Effector memory CD4-positive, alpha-beta T cell (primary cell): ENCODE measurements around the gene MEGF6.

Experiments used
- DNase-seq, 3 donors: peaks; one replicate each; pipeline ENCODE4 v3.0.0-alpha.2; 2020
- H3K27ac ChIP-seq: 2 replicates; pipeline ENCODE4 v1.7.0; 2013; ENCODE audit warnings: mild to moderate bottlenecking, low read length, moderate library complexity; ENCODE audit not compliant: insufficient read depth, poor library complexity, severe bottlenecking
- H3K27me3 ChIP-seq: replicated peaks from 2 replicates; pipeline ENCODE4 v1.7.0; 2013; ENCODE audit warnings: mild to moderate bottlenecking, low read length; ENCODE audit not compliant: insufficient read depth, control insufficient read depth, poor library complexity, severe bottlenecking
- H3K36me3 ChIP-seq: 2 replicates; pipeline ENCODE4 v1.7.0; 2013; ENCODE audit warnings: mild to moderate bottlenecking, low read length, moderate library complexity; ENCODE audit not compliant: control insufficient read depth, insufficient read depth
- H3K4me1 ChIP-seq: 2 replicates; pipeline ENCODE4 v1.7.0; 2013; ENCODE audit warnings: low read length, mild to moderate bottlenecking; ENCODE audit not compliant: control insufficient read depth, insufficient read depth, poor library complexity, severe bottlenecking
- H3K4me3 ChIP-seq: 2 replicates; pipeline ENCODE4 v1.7.0; 2013; ENCODE audit warnings: low read length, low read depth, mild to moderate bottlenecking; ENCODE audit not compliant: insufficient read depth, poor library complexity, severe bottlenecking
- H3K9me3 ChIP-seq: 2 replicates; pipeline ENCODE4 v1.7.0; 2013; ENCODE audit warnings: mild to moderate bottlenecking, low read length, moderate library complexity; ENCODE audit not compliant: control insufficient read depth

MEGF6 gene

DNA sequence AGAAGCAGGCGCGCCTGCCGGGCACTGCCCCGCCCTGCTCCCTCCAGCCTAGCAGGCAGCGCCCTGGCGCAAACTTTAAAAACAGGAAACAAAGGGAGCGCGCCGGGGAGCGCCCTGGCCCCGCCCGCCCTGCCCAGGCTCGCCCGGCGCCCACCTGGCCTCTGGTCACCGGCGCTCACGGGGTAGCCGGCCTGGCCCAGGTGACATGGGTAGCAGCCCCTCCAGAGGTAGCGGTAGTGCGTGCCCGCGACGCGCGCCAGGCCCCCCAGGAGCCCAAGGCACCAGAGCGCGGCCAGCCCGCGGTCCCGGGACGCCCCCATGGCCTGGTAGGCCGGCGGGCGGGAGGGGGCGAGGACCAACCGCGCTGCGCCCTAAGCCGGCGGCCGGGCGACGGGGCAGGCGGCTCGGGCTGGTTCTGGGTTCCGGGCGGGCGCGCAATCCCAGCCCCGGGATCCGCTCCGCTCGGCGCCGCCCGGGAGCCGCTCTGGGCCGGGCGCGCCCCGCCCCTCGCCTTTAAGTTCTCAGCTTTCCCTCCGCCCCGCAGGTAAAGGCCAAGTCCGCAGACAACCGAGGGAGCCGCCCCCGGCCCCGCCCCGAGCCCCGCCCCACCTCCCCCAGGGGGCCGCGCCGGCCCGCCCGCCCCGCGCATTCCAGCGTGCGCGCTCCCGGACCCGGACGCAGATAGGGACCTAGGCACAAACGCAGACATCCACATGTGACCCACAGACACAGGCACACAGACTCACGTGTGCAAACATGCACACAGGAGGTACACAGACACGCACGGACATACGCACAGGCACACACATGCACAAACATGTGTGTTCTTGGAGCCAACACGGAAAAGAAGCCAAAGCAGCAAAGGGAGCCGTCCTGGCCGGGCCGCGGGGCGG is 80.1 kb downstream of the MEGF6 start:
- DNase-seq = peak; percentile 64 to 71 (median 69)
- H3K36me3 ChIP-seq = no peaks in the 10 kb centered on the region
- no peaks in the 10 kb centered on the region for H3K9me3 ChIP-seq
- peak overlapping the region; percentile 78 for H3K4me3 ChIP-seq
- H3K4me1 ChIP-seq = peaks cover 17% of the 10 kb centered on the region
- peak overlapping the region; percentile 60 for H3K27ac ChIP-seq
- no peaks in the 10 kb centered on the region for H3K27me3 ChIP-seq

DNA sequence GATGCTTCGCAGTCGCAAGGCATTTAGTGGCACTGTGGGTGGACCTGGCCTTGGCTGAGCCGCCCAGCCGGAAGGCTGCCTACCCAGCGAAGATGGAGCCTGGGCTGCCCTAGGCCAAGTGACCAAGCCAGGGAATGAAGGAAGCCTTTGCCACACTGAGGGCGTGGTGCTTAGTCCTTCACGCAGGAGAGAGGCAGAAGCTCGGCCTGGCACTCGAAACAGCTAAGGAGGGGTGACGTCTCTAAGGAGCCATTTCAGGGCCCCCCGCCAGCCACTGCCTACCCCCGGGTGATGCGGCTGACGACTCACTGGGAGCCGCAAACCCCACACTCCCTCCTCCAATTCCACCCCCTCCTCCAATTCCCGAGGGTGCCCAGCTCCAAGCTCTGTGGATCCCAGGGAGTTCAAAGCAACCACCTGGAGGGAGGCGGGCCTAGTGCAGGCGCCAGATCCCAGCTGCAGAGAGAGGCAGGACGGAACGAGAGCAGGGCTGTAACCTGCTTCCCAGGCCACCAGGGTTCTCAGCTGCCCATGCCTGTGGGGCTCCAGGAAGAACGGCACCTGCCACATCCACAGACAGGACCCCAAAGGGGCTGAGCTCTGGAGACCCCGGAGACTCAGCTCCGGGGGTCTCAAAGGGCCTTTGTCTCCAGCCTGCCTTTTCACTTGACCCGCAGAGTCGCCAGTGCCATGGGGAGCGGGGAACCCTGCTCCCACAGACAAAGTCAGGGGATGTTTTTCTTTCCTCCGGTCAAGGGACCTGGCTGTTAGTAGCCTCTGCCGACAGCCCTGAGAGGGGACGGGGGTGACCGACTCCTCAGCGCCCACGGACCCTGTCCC is 81.0 kb downstream of the MEGF6 start:
- no peaks in the 10 kb centered on the region for H3K36me3 ChIP-seq
- H3K27ac ChIP-seq = peak overlapping the region; percentile 60
- H3K9me3 ChIP-seq = no peaks in the 10 kb centered on the region
- DNase-seq = no peak
- peaks cover 17% of the 10 kb centered on the region for H3K4me1 ChIP-seq
- no peaks in the 10 kb centered on the region for H3K27me3 ChIP-seq
- H3K4me3 ChIP-seq = peak overlapping the region; percentile 78

DNA sequence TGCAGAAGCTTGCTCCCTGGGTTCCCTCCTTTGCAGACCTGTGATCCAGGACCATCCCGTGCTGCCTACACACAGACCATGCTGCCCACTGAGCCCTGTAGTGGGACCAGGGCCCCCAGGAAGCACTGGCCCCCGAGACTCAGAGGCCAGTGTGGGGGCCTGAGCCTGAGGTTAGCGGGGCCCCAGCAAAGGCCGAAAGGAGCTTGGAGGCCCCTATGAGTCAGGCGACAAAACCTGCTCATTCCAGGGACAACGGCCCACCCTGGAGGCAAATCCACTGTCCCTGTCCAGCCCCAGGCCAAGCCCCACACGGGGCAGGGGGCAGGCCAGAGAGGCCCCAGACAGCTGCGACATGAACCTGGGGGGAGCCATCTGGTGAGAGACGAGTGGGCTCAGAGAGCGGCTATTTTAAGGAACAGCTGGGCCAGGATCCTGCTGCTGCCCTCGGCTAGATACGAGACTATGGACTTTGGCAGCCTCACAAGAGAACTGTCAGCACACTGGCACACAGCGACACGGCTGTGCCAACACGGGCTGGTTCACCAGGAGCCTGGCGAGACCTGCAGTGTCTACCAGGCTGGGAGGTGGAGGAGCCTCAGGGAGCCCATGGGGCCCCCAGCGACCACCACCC is 82.1 kb downstream of the MEGF6 start:
- no peaks in the 10 kb centered on the region for H3K36me3 ChIP-seq
- no peak overlapping the region for H3K27ac ChIP-seq
- peaks cover 17% of the 10 kb centered on the region for H3K4me1 ChIP-seq
- no peaks in the 10 kb centered on the region for H3K9me3 ChIP-seq
- DNase-seq = no peak
- no peaks in the 10 kb centered on the region for H3K27me3 ChIP-seq
- no peak overlapping the region for H3K4me3 ChIP-seq

DNA sequence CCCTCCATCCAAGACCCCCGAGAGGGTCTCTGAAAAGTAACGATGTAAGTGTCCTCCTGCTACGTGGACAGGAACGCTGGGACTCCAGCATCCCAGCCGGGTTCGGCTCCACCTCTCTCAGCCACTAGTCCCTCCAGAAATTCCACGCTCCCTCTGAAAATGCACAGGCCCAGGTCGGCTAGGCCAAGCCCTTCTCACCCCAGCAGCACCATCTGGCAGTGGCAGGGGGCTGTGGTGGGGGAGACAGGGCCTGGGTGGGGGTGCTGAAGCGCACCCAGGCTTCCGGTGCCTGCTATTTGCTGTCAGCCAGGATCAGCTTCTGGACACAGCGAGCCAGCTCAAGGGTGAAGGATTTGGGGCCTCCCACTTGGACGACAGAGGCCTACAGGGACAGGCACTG is 83.5 kb downstream of the MEGF6 start:
- no peaks in the 10 kb centered on the region for H3K9me3 ChIP-seq
- no peaks in the 10 kb centered on the region for H3K27me3 ChIP-seq

DNA sequence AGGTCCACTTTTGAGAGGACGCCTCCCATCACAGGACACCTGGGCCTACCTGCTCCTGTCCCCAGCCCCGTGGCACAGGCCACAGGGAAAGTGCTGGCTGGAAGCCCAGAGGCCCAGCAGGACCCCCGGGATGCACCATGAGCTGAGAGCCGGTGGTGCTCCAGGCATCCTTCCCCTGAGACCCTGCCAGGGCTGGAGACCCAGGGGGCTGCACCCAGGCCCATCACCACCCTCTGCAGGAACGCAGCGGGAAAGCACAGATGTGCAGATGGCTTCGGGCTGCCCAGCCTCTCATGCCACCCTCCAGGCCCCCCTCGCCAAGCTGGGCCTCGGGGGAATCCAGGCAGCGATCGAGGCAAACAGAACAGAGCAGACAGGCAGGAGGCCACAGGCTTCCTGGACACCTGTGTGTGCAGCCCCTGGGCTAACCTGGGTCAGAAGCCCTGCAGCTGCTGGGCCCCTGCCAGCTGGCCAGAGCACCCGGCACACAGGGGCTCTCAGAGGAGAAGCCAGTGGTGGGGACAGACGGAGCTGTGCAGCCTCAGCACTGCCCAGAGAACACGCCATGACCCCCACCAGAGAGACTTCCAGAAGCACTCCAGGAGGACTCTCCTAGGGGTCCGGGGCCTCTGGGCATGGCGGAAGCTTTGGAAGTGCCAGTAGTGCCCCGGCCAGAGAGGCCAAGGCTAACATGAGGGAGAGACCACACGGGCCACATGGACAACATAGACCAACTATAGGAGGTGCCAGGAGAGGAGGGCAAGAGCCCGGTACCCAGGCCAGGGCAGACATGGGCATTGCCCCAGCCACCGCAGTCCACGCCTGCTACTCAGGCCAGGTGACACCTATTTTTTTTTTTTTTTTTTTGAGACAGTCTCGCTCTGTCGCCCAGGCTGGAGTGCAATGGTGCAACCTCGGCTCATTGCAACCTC is 85.5 kb downstream of the MEGF6 start:
- no peak overlapping the region for H3K27ac ChIP-seq
- H3K4me1 ChIP-seq = peaks cover 17% of the 10 kb centered on the region
- H3K9me3 ChIP-seq = no peaks in the 10 kb centered on the region
- H3K36me3 ChIP-seq = peaks cover 4% of the 10 kb centered on the region
- no peak overlapping the region for H3K4me3 ChIP-seq
- DNase-seq = no peak
- no peaks in the 10 kb centered on the region for H3K27me3 ChIP-seq

More for the DNA sequence above, 83.5 kb downstream of the MEGF6 start:
- Histone ChIP-seq H3K4me1 (peaks cover 17% of the 10 kb centered on the region), H3K27ac (no peak overlapping the region), H3K36me3 (peaks cover 2% of the 10 kb centered on the region), H3K4me3 (no peak overlapping the region)
- DNase-seq = no peak

DNA sequence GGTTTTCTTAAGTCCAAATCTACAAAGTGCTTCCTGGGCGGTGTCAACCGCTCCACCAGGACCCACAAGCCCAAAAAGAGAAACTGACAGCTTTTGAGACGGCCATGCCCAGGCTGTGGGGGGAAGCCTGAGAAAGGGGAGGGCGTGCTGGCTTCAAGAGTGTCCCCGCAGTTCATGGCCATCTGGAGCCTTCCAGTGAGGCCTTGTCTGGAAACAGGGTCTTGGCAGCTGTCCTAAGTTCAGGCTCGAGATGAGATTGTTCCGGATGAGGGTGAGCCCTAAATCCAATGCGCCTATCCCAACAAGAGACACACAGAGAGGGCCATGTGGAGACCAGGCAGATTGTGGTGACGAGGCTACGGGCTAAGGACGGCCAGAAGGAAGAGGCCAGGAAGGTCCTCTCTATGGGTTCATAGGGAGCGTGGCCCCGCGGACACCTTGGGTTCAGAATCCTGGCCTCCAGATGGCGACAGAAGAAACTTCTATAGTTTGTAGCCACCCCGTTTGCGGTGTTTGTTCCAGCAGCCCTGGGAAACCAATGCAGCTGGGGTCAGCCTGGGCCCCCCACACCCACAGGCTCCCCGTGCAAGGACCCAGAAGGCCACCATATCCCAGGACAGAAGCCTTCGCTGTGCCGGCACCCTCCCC is 86.6 kb downstream of the MEGF6 start:
- Histone ChIP-seq H3K4me1 (peaks cover 7% of the 10 kb centered on the region), H3K36me3 (peaks cover 4% of the 10 kb centered on the region), H3K27me3 (no peaks in the 10 kb centered on the region), H3K27ac (no peak overlapping the region), H3K4me3 (no peak overlapping the region), H3K9me3 (no peaks in the 10 kb centered on the region)
- DNase-seq = no peak

DNA sequence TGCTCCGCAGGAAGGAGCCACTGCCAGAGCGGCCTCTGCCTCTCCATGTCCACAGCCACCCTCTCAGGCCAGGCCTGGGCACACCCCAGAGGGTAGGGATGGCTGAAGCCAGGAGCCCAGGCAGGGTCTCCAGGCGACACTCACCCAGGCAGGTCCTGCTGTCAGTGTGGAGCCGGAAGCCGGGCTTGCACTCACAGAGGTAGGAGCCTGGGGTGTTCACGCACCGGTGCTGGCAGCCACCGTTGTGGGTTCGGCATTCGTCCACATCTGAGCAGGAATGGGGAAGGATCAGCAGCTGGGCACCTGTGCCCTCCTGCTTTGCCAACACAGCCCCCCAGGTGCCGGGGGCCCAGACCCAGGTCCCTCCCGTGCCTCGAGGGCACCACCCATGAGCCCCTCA is 87.3 kb downstream of the MEGF6 start:
- H3K4me1 ChIP-seq = peaks cover under 1% of the 10 kb centered on the region
- peaks cover 4% of the 10 kb centered on the region for H3K36me3 ChIP-seq
- no peak for DNase-seq
- H3K4me3 ChIP-seq = no peak overlapping the region
- H3K27ac ChIP-seq = no peak overlapping the region
- H3K27me3 ChIP-seq = no peaks in the 10 kb centered on the region
- no peaks in the 10 kb centered on the region for H3K9me3 ChIP-seq

DNA sequence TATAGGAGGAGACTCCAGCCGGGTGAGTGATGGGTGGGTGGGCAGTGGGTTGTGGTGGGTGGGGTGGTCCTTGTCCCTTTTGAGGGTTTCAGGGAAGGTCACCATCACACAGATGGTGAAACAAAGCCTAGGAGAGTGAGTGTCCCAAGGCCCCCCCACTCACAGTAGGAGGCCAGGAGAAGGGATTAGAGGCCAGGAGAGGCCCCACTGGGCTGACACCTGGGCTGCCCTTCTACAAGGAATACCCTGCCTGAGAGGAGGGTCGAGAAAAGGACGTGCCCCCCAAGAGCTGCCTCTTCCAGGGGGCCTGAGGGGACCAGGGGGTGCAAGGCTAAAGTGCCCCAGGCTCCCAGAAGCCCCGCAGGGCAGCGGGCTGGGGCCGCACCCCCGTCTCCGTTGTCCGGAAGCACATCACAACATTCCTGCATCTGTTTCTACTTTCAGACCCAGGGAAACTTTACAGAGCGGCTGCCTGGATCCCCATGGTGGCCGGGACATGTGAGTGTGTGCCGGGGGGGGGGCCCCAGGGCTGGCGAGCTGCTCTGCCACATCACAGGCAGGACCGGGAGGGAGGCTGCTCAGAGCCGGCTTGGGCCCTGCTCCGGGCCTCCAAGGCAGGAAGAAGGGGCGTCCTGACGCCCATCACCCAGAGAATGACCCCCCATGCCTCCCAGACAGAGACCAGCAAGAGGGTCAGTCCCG is 88.6 kb downstream of the MEGF6 start:
- H3K9me3 ChIP-seq = no peaks in the 10 kb centered on the region
- peaks cover 4% of the 10 kb centered on the region for H3K36me3 ChIP-seq
- H3K27me3 ChIP-seq = no peaks in the 10 kb centered on the region
- H3K27ac ChIP-seq = no peak overlapping the region
- no peak for DNase-seq
- no peak overlapping the region for H3K4me3 ChIP-seq
- H3K4me1 ChIP-seq = no peaks in the 10 kb centered on the region
